Measurements from ENCODE around the gene CSAG1.
"Not testable (repeated sequence)": the region's sequence is repeated elsewhere in the genome, so short reads cannot be mapped to it uniquely, and the experiment has no call there.

CSAG1 gene

DNA sequence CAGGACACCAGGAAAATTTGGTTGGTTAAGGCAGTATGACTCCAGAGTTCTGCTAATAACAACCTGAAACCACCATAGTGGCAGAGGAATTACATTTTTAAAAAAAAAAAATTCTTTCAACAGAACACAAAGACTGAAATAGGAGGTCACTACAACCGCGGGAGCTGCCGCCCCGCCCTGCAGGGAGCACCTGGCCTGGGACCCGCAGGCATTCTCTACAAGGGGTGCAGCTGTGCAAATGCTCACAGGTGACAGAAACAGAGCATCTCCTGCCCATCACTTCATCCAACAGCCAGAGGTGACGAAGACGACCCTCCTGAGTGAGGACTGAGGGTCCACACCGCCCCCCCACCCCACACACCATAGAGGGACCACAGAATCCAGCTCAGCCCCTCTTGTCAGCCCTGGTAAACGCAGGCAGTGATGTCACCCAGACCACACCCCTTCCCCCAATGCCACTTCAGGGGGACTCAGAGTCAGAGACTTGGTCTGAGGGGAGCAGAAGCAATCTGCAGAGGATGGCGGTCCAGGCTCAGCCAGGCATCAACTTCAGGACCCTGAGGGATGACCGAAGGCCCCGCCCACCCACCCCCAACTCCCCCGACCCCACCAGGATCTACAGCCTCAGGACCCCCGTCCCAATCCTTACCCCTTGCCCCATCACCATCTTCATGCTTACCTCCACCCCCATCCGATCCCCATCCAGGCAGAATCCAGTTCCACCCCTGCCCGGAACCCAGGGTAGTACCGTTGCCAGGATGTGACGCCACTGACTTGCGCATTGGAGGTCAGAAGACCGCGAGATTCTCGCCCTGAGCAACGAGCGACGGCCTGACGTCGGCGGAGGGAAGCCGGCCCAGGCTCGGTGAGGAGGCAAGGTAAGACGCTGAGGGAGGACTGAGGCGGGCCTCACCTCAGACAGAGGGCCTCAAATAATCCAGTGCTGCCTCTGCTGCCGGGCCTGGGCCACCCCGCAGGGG is 35.3 kb downstream of the CSAG1 start, which contains the start of gene MAGEA3:
Gene MAGEA3 (plus strand): TSS at position 843 of the 980 bp plus-strand sequence. CDS start 2,039 bp downstream, outside the sequence.
- not testable (repeated sequence) for FAIRE-seq

- FAIRE-seq: not testable (repeated sequence)
Measured at GRCh38 chrX:152681012-152681411, 52.5 kb downstream of the CSAG1 start.
